Stimulated activated CD8-positive, alpha-beta memory T cell treated with anti-CD3 and anti-CD28 coated beads, Interleukin-4, amount 100 ng/mL, for 48 hours (primary cell): ENCODE measurements around the gene HLA-E.
"Not testable (repeated sequence)": the region's sequence is repeated elsewhere in the genome, so short reads cannot be mapped to it uniquely, and the experiment has no call there.

Experiments used
- DNase-seq: peaks from one replicate; pipeline ENCODE4 v3.0.0-alpha.2; 2020

The HLA-E gene

GRCh38 chr6:30489081-30490025, at the start of gene HLA-E:
Gene HLA-E (plus strand): TSS chr6:30489509. CDS start chr6:30489532, 23 bp downstream.
- peak; percentile 86 for DNase-seq

DNA sequence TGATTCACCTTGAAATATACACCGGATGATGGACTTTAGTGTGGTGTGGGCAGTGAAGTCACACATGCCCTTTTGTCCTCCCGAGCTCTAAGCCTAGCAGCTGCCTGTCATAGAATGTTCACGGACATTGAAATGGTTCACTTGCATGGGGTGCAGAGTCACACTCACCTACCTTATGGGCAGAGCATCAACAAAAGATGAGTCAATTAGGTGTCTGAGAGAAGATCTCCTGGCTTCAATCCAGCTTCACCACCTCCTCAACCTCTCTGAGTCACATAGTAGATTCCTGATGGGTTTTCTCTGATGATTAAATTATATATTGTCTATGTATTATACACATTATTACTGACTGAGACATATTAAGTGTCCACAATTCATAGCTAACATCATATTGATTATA, 48.1 kb upstream of the HLA-E start:
- DNase-seq = no peak

DNA sequence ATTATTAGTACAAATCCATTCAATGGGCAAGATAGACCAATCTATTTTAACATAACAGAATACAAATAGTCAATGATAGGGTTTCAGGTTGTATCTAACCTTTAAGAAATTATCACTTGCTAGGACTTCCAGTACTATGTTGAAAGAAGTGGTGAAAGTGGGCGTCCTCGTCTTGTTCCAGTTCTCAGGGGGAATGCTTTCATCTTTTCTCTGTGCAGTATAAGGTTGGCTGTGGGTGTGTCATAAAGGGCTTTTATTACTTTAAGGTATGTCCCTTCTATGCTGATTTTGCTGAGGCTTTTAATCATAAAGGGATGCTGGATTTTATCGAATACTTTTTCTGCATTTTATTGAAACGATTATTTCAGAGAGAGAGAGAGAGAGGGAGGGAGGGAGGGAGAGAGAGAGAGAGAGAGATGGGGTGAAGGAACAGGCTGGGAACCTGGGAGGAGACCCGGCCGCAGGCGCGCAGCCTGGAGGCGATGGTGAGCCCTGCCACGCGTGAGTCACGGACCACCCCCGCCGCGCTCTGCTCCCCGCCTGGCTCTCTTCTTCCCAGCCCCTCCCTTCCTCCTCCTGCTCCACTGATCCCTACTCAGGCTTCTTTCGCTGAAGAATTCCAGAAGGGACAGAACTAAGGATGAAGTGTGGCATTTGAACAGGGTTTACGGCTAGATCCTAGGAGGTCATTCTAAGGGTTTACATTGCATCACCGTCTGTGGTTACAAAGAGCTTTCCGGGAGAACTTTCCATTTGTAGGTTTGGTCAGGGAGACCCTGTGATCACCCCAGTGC, 45.5 kb upstream of the HLA-E start:
- DNase-seq = no peak

GRCh38 chr6:30444451-30444742, 44.9 kb upstream of the HLA-E start:
- DNase-seq = no peak

DNA sequence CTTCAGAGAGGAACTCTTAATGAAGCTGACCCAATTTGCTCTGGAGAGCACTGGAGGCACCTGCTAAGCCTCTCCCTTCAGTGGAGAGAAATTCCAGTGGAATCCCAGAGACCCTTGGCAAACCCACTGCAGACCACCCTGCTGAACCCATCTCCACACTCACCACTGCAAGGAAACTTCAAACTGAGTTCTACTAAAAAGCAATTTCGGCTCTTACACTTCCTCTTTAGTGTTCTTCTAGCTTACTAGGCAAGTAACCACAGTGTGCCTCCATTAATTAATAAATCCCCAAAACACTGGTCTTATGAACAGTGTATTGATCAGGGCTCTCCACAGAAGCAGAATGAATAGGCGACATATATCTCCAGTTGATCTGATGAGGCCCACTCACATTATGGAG, 43.0 kb upstream of the HLA-E start:
- no peak for DNase-seq

GRCh38 chr6:30447237-30447636, 42.1 kb upstream of the HLA-E start:
- no peak for DNase-seq

DNA sequence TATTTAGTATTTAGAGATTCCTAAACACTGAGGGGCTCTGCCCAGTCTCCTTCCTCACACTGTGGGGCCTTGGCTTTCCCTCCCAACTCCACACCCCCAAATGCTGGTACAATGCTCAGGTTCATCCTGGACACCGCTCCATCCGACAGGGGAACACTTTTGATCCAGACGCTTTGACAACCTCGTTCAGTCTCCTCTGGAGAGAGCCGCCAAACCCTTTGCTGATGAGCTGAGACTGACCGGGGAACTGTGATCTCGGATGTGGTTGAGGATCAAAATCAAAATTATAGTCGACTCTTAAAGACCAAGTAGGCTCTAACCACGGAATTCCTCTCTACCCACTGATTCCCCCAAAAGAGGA, 38.8 kb upstream of the HLA-E start:
- DNase-seq = no peak

- DNase-seq = peak; percentile 66
Observed at GRCh38 chr6:30450909-30451841, 38.1 kb upstream of the HLA-E start.

- no peak for DNase-seq
Observed at GRCh38 chr6:30452736-30453507, 36.4 kb upstream of the HLA-E start.

GRCh38 chr6:30453508-30454116, 35.7 kb upstream of the HLA-E start:
- DNase-seq = peak; percentile 95

DNA sequence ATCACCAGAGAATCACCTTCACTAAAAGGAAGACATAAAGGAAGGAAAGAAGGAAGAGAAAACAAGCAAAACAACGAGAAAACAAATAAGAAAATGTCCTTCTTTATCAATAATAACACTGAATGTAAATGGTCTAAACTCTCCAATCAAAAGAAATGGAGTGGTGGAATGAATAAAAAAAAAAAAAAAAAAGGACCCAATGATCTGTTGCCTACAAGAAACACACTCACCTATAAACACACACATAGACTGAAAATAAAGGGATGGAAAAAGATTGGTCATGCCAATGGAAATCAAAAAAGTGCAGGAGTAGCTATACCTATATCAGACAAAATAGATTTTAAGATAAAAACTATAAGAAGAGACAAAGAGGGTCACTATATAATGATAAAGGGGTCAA, 30.2 kb upstream of the HLA-E start:
- DNase-seq = no peak

GRCh38 chr6:30461055-30461454, 28.3 kb upstream of the HLA-E start:
- no peak for DNase-seq

DNA sequence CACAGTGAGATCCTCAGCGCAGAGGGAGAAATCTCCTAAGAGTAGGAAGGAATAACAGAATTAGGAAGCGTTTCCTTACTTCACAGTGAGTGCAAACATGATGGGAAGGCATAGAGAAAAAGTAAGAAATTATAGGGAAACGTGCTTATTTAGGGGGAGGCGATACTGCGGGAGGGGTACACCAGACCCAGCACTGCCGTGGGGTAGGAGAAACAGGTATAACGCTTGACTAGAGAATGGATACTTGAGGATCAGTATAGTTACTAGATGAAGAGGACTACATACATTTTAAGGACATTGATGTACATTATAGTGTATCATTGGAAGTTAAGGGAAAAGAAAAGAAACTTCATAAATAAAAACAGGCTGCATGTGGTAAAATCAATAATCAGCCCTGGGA, 26.8 kb upstream of the HLA-E start:
- no peak for DNase-seq

- no peak for DNase-seq
Observed at GRCh38 chr6:30463242-30463641, 26.1 kb upstream of the HLA-E start.

DNA sequence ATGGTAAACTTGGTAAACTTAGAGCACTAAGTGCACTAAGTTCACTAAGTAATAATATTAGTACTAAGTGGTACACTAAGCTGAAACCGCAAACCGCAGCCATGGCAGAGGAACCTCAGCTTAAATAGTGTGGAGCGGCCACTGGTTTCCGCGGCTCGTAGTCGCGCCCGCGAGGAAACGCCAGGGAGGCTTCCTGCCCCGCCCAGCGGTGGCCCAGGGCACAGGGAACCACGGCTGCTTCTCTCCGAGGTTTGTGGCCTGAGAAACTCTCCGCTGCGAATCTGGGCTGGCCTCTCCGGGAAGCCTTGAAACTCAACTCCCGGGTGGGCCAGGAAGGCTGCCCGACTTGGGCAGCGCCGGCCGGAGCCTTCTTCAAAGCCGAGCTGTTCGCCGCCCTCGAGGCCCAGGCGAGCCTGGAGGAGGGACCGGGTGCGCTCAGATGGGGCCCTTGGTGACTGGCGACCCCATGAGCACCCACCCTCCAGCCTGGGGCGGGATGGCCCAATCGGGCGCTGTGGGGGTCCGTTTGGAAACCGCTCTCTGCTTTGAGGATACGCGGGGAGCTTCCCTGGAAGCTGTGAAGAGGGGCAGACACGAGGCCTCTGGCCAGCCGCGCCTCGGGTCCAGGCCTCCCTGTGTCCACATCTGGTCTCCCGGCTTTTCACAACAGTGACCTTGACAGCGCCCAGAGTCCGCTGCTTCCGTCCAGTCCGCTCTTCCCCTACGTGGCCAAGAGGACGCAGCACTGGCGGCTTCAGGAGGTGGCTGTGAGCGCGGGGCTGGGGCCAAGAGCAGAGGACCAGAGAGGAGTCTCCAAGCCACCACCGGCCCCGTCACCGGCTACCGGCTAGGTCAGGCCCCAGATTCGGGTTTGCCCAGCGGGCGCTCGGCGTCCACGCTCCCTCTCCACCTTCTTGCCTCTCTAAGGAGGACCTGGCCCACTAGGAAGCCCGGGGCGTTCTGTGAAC, 25.4 kb upstream of the HLA-E start:
- peak; percentile 74 for DNase-seq

- no peak for DNase-seq
Observed at GRCh38 chr6:30465595-30466306, 23.6 kb upstream of the HLA-E start.

DNA sequence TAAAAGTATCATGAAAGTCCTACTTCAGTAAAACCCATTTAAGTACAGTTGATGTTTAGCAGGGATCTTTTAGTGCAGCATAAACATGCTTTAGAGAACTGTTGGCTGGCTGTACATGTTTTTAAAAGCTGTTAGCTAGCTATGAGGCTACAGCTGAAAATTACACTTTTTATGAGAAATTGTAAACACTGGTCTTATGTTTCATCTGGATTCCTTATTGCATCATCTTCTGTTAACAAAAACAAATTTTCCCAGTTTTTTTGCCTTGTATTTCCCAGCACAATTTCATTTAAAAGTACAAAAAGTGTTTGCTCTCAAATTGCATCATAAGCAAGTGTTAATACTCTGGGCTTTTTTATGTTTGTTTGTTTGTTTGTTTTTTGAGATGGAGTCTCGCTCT, 18.3 kb upstream of the HLA-E start:
- no peak for DNase-seq

DNA sequence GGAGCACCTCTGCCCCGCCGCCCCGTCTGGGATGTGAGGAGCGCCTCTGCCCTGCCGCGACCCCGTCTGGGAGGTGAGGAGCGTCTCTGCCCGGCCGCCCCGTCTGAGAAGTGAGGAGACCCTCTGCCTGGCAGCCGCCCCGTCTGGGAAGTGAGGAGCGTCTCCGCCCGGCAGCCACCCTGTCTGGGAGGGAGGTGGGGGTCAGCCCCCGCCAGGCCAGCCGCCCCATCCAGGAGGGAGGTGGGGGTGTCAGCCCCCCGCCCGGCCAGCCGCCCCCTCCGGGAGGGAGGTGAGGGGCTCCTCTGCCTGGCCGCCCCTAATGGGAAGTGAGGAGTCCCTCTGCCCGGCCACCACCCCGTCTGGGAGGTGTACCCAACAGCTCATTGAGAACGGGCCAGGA, 14.2 kb upstream of the HLA-E start:
- not testable (repeated sequence) for DNase-seq

DNA sequence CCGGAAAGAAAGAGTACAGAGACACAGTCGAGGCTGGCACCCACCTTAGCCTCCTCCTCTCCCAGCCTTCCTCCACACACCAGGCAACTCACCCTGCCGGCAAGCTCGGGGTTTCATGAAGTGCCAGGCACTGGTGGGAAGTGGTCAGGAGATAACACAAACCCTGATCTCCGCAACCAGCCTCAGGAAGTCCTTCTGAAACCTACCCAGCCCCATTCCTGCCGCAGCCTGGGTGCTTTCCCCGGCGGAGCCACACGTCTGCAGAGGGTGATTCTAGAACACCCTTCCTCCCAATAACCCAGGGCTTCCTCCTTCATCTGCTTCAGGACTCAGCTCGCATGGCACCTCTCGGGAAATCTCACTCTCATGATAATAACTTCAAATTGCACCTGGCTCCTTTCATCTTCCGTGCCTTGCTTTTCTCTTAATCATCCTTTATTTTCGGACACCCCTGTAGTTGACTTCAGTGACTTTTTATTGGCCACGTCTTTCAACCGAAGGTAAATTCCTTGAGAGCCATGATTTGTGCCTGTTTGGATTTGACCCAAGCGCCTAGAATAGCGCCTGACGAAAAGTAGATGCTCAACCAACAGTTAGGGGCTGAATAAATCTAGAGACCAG, 8.7 kb upstream of the HLA-E start:
- DNase-seq = no peak
